GM12864 (cell line): ENCODE data around the gene PAMR1.

Source experiments
- DNase-seq: peaks from one replicate; pipeline ENCODE4 v3.0.0-alpha.2; 2011; ENCODE audit warnings: low read depth
- H3K4me3 ChIP-seq: 2 replicates; pipeline ENCODE4 v1.5.1; 2011; ENCODE audit warnings: mild to moderate bottlenecking, low read depth, low read length, control low read depth
- CTCF ChIP-seq: IDR thresholded peaks from 2 replicates; pipeline ENCODE4 v1.5.1; 2011; ENCODE audit warnings: low read depth, mild to moderate bottlenecking, moderate library complexity, low read length, control low read depth, inconsistent platforms; ENCODE audit errors: missing control alignments

Gene PAMR1

GRCh38 chr11:35424157-35424940 lies 101.1 kb downstream of the PAMR1 start:
- no peak for DNase-seq
- H3K4me3 ChIP-seq = no peak overlapping the region
- TF ChIP-seq CTCF = no peak

- H3K4me3 ChIP-seq = no peak overlapping the region
- no peak for DNase-seq
- no peak for TF ChIP-seq CTCF
Measured at GRCh38 chr11:35420371-35420770, 105.0 kb downstream of the PAMR1 start.

- no peak for DNase-seq
- no peak for TF ChIP-seq CTCF
- no peak overlapping the region for H3K4me3 ChIP-seq
Measured at GRCh38 chr11:35419830-35420333, 105.5 kb downstream of the PAMR1 start.

- no peak for TF ChIP-seq CTCF
- no peak for DNase-seq
- peak within 1 kb of the TSS; percentile 27 for H3K4me3 ChIP-seq
Measured at GRCh38 chr11:35419184-35419829, 106.1 kb downstream of the PAMR1 start, which contains the start of gene SLC1A2. TSS of gene SLC1A2 (minus strand) at chr11:35419558. CDS start at chr11:35418966, 592 bp downstream.

- H3K4me3 ChIP-seq = peak overlapping the region; percentile 27
- DNase-seq = no peak
- no peak for TF ChIP-seq CTCF
Measured at GRCh38 chr11:35418282-35419183, 106.9 kb downstream of the PAMR1 start.

GRCh38 chr11:35415487-35415886 lies 109.9 kb downstream of the PAMR1 start:
- no peak for TF ChIP-seq CTCF
- no peak overlapping the region for H3K4me3 ChIP-seq
- DNase-seq = no peak
